ENCODE measurements around the gene TSKS.

Gene TSKS

GRCh38 chr19:49713236-49713845, 49.8 kb downstream of the TSKS start:
- no peak for DNase-seq

GRCh38 chr19:49712397-49712859, 50.7 kb downstream of the TSKS start:
- no peak for DNase-seq

GRCh38 chr19:49710372-49710951, 52.6 kb downstream of the TSKS start:
- no peak for DNase-seq

- no peak for DNase-seq
Measured at GRCh38 chr19:49705919-49706318, 57.2 kb downstream of the TSKS start.

DNA sequence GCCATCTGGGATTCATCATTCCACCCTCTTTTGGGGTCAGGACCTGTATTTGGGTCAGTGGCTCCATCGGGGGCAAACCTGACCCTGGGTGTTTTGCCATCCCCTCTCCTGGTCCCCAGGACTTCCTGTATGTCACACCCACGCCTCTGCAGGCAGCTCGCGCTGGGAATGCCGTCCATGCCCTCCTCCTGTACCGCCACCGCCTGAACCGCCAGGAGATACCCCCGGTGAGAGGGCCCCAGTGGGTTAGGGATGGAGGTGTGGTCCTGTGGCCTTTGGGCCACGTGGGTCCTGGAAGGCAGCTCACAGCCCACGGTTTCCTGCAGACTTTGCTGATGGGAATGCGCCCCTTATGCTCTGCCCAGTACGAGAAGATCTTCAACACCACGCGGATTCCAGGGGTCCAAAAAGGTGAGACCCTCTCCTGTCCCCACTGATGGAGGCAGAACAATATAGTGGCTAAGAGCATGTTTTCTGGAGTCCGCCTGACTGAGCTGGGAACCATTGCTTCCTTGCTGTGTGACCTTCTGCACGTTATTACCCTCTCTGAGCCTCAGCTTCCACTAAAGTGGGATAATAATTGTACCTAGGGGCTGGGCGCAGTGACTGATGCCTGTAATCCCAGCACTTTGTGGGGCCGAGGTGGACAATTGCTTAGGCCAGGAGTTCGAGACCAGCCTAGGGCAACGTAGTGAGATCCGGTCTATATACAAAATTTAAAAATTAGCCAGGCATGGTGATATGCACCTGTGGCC, 58.0 kb downstream of the TSKS start:
- no peak for DNase-seq

- no peak for DNase-seq
Measured at GRCh38 chr19:49701271-49701786, 61.8 kb downstream of the TSKS start.

DNA sequence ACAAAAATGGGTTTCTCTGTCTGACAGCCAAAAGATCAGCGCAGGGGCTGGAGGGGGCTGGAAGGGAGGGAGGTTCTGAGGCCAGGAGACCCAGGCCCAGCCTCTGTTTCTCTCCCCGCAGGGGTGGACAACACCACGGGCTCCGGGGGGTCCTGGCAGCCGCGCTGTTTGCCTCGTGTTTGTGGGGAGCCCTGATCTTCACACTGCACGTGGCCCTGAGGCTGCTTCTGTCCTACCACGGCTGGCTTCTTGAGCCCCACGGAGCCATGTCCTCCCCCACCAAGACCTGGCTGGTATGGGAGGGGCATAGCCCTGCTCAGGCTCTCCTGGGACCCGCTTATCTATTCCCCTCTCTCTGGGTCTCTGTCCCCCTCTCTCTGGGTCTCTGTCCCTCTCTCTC, 62.5 kb downstream of the TSKS start:
- DNase-seq = no peak

DNA sequence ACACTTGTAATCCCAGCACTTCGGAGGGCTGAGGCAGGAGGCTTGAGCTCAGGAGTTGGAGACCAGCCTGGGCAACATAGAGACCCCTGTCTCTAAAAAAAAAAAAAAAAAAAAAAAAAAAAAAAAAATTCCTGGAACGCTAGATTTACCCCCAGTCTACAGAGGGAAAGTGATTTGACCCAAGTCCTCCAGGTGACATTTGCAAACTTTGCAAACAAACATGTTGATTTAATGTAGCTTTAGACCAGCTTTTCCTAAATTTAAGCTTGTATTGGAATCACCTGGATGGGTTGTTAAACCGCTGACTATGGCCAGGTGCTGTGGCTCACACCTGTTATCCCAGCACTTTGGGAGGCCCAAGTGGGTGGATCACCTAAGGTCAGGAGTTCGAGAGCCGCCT, 63.7 kb downstream of the TSKS start:
- DNase-seq = no peak

GRCh38 chr19:49696865-49697264, 66.2 kb downstream of the TSKS start:
- no peak for DNase-seq

- no peak for DNase-seq
Measured at GRCh38 chr19:49696115-49696514, 67.0 kb downstream of the TSKS start.

DNA sequence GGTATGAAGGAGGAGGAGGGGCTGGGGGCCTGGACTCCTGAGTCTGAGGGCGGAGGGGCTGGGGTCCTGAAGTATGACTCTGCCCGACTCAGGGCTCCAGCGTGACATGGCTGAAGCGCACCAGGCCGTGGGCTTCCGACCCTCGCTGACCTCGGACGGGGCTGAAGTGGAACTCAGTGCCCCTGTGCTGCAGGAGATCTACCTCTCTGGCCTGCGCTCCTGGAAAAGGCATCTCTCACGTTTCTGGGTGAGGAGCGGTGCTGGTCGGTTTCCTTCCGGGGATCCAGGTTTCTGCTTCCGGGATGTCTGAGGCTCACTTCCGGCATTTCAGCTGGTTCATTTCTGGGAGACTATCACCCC, 71.0 kb downstream of the TSKS start:
- no peak for DNase-seq

DNA sequence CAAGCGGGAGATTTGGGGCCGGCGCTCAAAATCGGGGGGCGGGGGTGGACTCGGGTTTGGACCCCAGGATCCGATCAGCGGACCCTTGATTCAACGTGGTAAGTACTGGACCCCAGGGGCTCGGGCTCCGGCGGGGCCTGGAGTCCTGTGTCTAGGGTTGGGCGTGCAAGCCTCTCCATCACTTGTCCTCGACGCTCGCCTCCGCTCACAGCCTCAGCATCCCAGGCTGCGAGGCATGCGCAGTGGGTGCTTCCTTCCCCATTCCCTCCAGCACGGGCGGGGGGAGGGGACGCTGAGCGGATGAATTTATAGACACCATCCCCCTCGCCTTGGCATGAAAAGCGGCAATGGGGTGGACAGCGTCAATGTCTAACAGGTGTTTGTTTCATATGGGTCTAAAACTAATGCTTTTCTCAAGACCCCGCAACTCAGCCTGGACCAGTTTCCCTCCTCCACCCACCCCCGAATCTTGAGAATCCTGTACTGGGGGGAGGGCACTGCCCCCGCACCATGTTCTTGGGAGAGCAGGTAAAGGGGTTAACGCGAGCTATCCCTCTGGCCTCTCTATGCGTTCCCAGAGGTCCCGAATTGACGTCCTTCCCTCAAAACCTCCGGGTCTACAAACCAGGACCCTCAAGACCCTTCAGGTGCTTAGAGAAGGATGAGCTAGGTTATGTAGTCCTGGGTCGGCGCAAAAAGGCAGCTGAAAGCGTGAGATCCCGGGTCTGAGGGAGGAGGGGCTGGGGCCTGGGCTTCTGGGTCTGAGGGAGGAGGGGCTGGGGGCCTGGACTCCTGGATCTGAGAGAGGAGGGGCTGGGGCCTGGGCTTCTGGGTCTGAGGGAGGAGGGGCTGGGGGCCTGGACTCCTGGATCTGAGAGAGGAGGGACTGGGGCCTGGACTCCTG, 71.6 kb downstream of the TSKS start:
- peak; percentile 48 for DNase-seq

GRCh38 chr19:49690656-49691242, 72.4 kb downstream of the TSKS start, which contains the start of gene CPT1C:
TSS of gene CPT1C (plus strand) at chr19:49691116. CDS start at chr19:49692253, 1,137 bp downstream.
- peak; percentile 64 for DNase-seq

- no peak for DNase-seq
Measured at GRCh38 chr19:49690079-49690655, 72.9 kb downstream of the TSKS start.

All from T1000 (cell line).